GDM1 (cell line): ENCODE results near the gene S100A2.
A peak's percentile ranks its signal among the peaks of the same experiment; 100 is the strongest.
"Not testable (repeated sequence)": the region's sequence is repeated elsewhere in the genome, so short reads cannot be mapped to it uniquely, and the experiment has no call there.

Experiments used
- DNase-seq: peaks from one replicate; lab custom pipeline; 2025; lab: John Stamatoyannopoulos, UW

The S100A2 gene

DNA sequence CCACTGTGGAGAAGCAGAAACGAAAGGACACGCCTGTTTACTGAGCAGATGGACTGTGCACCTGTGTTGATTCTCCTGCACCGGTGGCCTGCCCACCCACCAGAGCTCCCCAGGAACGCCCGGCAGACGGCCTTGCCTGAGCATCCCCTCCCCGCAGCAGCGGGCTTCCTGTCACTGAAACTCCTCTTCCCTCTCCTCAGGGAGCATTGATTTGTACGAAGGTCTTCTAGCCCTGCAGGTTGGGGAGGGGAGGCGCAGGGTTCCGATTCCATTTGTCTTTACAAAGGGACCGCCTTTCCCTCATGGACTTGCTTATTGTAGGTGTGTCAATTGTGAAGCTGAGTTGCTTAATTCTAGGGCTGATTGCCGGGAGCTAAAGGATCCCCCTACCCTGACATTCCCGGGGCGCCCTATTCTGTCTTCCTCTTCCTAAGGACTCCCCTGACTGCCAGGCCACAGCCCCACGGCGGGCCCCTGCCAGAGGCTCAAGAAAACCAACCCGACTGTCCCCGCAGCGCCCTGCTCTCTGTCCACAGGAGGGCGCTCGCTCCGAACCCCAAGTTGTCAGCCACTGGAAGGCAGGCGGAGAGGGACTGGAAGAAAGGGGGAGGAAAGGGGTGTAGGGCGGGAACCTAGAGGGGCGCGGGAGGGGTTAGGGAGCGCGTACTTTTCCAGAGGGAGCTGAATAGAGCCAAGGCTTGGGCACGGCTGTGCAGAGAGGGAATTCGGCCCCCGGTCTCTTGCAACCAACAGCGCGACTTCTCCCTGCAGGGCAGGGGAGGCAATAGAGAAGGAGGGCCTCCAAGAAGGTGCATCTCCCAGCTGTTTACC is 32.7 kb downstream of the S100A2 start:
- DNase-seq, result peak; percentile 76

DNA sequence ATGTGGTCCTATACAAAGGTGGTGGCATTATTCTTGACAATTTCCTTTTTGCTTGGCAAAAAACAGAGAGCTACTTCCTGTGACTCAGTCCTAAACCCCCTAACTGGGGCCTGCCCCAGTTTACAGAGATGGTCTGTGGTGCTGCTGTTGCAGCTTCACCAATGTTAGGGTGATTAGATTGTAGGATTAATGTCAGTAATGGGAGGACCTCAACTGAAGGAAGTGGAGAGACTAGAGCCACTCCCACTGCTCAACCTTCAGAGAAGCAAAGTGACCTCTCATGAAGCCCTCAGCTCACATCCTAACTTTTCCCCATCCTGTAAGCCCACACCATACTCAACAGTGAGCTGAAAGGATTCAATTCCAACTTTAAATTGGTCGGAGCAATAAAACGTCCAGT is 33.5 kb downstream of the S100A2 start:
- DNase-seq, result peak; percentile 10

DNA sequence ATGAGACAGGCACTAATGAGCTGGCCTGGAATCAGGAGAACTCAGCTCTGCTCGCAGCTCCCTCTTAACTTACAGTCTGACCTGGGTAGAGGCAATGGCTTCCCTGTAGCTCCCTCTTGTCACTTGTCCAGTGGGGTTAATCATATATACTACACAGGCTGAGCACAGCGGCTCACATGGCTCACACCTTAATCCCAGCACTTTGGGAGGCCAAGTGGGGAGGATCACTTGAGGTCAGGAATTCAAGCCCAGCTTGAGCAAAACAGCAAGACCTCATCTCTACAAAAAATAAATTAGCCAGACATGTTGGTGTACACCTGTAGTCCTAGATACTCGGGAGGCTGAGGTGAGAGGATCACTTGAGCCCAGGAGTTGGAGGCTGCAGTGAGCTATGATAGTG is 34.0 kb downstream of the S100A2 start:
- no peak for DNase-seq

DNA sequence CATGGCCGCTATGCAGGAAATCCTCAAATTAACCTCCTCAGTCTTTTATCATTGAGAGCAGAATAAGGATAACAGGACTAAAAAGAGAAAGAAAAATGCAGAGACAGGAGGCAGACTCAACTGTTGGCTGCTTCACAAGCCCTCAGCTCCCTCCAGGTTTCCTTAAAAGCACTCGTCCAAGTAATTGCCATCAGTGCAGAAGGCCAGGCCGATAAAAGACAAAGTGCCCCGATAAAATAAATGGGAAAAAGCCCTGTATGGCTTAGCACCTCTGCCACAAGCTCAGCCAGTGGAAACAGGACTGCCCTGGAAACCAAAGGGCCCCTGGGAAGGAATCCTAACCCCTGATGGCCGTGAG is 38.0 kb downstream of the S100A2 start:
- DNase-seq, result no peak

DNA sequence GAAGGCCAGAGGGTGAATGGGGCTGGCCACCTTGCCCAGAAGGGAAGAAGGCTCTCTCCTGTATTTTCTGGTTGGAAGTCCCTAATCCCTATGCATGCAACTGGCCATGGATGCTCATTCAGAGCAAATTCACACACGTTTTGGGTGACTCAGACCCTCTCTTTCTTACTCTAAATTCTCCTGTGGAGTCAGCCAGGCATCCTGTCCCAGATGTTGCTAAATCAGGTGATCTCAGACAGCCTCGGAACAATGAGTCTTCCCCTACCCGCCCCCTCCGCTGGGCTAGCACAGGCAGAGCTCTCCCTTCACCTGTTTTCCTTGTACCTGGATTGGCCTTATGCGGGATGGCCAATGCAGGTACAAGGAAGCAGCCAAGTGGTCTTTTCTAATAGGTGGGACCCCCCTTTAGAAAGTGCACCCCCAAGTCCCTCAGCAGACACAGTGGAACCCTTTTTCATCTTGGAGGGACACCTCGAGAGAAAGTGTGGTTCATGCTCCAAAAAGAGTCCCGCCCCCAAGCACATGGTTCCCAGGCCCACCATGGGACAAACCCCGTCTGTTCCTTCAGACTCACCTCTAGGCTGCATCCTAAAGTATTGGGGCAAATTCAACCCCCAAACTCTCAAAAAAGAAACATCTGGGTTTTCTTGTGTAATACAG is 38.5 kb downstream of the S100A2 start:
- no peak for DNase-seq

DNA sequence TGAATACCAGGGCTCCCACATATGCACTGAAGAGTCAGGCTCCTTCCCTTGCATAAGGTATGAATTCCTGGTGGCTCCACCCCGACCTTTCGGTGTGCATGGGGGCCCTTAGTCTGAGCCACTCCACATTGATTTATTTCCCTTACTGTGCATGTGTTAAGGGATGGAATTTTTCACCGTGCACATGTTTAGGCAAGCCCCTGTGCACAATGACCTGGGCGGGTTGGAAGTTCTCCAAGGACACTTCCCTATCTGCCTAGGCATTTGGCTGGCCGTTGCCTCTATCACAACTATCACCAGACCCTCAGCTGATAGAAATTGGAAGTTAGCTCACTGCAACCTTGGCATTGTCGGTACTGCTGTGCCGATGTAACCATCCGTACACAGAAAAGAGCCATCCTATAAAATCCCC is 39.5 kb downstream of the S100A2 start:
- DNase-seq, result no peak

DNA sequence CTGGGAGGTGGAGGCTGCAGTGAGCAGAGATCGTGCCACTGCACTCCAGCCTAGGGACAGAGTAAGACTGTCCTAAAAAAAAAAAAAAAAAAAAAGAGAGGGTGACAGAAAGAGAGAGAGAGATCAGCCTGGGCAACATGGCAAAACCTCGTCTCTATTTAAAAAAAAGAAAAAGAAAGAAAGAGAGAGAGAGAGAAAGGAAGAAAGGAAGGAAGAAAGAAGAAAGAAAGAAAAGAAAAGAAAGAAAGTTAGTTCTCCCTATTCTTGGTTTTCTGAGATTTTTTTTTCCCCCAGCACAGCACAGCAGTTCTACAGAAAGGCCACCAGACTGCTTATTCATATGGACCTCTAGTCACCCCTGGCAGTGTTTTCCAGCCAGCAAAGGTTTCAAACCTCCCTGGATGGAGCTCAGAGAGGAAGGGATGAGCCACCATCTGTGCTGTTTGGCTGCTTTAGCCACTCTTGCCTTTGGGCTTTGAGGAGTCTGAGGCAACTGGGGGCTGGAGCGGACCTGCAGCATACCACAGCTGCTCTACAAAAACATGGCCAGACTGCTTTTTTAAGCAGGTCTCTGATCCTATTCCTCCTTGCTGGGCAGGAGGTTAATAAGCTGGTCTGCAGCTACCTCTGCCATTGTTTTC is 40.4 kb downstream of the S100A2 start:
- DNase-seq, result no peak

DNA sequence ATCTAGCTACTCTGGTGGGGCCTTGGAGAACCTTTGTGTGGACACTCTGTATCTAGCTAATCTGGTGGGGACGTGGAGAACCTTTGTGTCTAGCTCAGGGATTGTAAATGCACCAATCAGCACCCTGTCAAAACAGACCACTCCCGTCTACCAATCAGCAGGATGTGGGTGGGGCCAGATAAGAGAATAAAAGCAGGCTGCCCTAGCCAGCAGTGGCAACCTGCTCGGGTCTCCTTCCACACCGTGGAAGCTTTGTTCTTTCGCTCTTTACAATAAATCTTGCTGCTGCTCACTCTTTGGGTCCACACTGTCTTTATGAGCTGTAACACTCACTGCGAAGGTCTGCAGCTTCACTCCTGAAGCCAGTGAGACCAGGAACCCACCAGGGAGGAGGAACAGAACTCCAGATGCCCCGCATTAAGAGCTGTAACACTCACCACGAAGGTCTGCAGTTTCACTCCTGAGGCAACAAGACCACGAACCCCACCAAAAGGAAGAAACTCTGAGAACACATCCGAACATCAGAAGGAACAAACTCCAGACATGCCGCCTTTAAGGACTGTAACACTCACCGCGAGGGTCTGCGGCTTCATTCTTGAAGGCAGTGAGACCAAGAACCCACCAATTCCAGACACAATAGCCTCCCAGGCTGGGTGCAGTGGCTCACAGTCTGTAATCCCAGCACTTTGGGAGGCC is 43.1 kb downstream of the S100A2 start:
- peak; percentile 28 for DNase-seq

DNA sequence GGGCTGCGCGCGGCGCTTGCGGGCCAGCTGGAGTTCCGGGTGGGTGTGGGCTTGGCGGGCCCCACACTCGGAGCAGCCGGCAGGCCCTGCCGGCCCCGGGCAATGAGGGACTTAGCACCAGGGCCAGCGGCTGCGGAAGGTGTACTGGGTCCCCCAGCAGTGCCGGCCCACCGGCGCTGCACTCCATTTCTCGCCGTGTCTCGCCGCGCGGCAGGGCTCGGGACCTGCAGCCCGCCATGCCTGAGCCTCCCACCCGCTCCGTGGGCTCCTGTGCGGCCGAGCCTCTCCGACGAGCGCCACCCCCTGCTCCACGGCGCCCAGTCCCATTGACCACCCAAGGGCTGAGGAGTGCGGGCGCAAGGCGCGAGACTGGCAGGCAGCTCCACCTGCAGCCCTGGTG is 43.8 kb downstream of the S100A2 start:
- not testable (repeated sequence) for DNase-seq

DNA sequence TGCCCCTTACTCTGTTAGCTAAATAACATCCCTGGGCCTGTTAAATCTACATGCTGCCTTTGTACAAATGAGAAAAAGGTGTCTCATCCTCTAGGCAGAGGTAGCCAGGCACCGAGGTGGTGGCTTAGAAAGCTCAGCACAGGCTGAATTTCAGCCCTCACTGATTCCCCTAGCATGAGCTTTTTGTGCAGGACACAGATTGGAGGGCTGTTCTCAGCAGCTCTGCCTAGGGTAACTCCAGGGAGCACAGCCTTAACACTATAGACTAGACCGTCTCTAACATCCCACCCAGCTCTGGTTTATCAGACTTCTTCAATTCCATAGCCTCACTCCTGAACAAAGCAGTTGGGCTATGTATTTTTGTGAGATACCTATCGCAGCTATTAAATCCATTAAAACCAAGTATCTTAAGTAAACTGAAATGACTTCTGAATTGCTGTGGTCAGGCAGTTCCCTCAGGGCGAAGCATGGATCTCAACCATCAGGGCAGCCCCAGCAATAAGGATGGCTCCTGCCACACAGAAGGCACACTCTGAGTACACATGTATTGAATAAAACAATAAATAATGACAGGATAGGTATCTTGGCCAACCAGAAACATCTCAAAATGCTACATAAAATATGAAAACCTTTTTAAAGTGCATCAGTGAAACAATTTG is 44.7 kb downstream of the S100A2 start:
- DNase-seq, result no peak

DNA sequence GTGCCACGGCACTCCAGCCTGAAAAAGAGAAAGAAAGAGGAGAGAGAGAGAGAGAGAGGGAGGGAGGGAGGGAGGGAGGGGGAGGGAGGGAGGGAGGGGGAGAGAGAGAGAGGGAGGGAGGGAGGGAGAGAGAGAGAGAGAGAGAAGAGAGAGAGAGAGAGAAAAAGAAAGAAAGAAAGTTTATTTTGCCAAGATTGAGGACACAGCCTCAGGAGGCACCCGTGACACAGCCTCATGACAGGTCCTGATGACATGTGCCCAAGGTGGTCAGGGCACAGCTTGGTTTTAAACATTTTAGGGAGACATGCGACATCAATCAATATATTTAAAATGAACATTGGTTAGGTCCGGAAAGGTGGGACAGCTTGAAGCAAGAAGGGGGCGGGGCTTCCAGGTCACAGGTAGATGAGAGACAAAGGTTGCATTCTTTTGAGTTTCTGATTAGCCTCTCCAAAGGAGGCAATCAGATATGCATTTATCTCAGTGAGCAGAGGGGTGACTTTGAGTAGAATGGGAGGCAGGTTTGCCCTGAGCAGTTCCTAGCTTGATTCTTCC is 45.4 kb downstream of the S100A2 start:
- DNase-seq, result not testable (repeated sequence)

DNA sequence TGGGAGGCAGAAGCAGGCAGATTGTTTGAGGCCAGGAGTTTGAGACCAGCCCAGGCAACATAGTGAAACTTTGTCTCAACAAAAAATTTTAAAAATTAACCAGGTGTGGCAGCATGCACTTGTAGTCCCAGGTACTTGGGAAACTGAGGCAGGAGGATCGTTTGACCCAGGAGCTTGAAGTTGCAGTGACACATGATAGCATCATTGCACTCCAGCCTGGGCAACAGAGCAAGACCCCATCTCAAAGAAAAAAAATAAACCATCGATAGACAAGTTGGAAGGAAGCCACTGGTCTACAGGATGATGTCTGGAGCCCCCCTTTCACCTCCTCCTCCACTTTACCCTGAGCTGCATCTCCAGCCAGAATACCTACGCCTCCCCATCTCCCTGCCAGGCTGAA is 46.4 kb downstream of the S100A2 start:
- no peak for DNase-seq

DNA sequence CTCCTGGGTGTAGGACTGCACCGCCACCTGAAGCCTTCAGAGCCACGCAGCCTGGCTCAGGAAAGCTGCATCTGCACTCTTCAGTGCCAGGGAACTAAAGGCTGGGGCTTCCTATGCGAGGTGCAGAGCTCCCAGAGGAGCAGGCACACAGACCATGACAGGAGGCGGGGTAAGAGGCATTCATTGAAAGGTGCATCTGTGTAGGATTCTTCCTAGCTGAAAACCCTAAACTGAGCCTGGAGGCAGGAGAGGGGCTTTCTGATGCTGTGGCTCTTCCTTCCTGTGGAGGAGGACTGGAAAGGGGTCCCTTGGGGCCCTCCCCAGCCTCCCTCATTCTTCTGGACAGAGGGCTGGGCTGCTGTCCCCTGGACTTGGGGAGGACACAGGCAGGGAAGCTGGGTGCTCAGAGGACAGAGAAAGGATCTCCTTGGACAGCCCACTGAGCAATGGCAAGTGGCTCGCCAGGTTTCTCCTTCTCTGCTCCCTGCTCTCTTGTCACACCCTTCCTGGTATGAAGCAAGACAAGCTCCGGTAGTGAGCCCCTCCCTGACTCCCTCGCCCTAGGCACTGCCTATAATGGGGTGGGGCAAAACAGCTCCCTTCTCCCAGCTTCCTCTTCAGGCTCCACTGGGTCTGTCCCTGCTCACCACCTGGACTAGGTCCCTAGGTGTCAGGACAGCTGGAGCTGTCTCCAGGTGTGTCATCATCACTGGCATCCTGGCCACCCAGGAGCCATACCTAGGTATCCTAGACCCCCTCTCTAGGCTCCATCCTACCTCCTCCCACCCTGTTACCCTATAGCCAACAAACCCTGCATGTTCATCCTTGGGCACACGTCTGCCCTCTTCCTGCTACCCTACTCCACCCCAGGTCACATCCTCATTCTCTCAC is 49.9 kb downstream of the S100A2 start:
- DNase-seq, result no peak

DNA sequence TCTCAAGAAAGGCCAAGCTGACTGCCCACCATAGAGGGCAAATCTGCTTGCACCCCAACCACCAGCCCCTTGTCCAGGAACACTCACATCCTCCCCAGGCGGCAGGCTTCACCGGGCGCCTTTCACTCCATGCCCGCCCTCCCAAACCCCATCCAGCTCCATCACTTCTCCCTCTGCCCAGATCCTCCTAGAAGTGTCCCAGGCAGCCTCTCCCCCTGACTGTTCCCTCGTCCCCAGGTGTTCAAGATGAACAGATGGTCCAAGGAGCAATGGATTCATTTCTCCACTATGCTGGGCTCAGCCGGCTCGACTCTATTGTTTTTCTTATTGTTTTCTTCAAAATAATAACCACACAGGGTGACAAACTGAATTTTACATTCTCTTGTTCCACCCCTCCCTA is 52.0 kb downstream of the S100A2 start:
- no peak for DNase-seq

DNA sequence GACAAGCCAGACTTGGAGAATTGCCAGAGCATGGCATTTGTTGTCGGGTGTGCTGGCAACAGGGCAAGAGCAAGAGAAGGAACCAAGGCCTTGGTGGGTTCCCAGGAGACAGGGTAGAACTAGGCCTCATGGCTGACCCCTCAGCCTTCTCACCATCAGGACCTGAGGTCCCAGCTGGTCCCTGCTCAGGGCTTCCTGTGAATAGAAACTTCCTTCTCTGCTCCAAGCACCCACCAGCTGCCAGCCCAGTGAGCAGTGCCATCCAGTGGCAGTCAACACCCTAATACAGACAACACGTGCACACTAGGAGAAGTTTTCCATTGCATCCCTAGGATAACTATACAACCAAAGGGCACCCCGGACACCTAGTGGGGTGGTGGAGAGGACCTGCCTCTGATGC is 52.6 kb downstream of the S100A2 start:
- DNase-seq, result peak; percentile 5
